Memory B cell (primary cell): Measurements from ENCODE around the gene FAM53B.

Experiments
- ATAC-seq: fragments of 150-1000 bp; cut with Tn5 transposase; 2 replicates; pipeline ENCODE4 v1.10.0; 2021; ENCODE audit warnings: low read depth, mild to moderate bottlenecking, moderate library complexity
- DNase-seq, 2 donors: peaks; one replicate each; pipeline ENCODE4 v3.0.0; 2022; ENCODE audit warnings: low spot score in 2 of 2
- H3K27ac Mint-ChIP-seq: one replicate; pipeline ENCODE4 v1.8.0; 2022; ENCODE audit warnings: mild to moderate bottlenecking, moderate library complexity, mixed read lengths
- H3K27me3 Mint-ChIP-seq: one replicate; pipeline ENCODE4 v1.8.0; 2022; ENCODE audit warnings: mixed read lengths
- H3K36me3 Mint-ChIP-seq: one replicate; pipeline ENCODE4 v1.8.0; 2022; ENCODE audit warnings: mild to moderate bottlenecking, mixed read lengths
- H3K4me1 Mint-ChIP-seq: one replicate; pipeline ENCODE4 v1.8.0; 2022; ENCODE audit warnings: mixed read lengths
- H3K4me3 Mint-ChIP-seq: one replicate; pipeline ENCODE4 v1.8.0; 2022; ENCODE audit warnings: mild to moderate bottlenecking, moderate library complexity, mixed read lengths
- H3K9me3 Mint-ChIP-seq: one replicate; pipeline ENCODE4 v1.8.0; 2022; ENCODE audit warnings: mixed read lengths

FAM53B gene

GRCh38 chr10:124703778-124704427 lies 40.3 kb downstream of the FAM53B start:
- ATAC-seq: peak; percentile 45
- Mint-ChIP-seq H3K9me3 (no peaks in the 10 kb centered on the region), H3K36me3 (peaks cover 23% of the 10 kb centered on the region), H3K27ac (peak overlapping the region; percentile 95), H3K4me1 (peaks cover 77% of the 10 kb centered on the region), H3K27me3 (no peaks in the 10 kb centered on the region), H3K4me3 (peak overlapping the region; percentile 73)
- no peak for DNase-seq

GRCh38 chr10:124703372-124703771 lies 40.8 kb downstream of the FAM53B start:
- no peak for ATAC-seq
- Mint-ChIP-seq H3K36me3 (peaks cover 23% of the 10 kb centered on the region), H3K4me3 (peak overlapping the region; percentile 35), H3K27ac (peak overlapping the region; percentile 95), H3K4me1 (peaks cover 82% of the 10 kb centered on the region), H3K27me3 (no peaks in the 10 kb centered on the region), H3K9me3 (no peaks in the 10 kb centered on the region)
- DNase-seq: no peak

GRCh38 chr10:124701881-124702656 lies 42.1 kb downstream of the FAM53B start:
- no peaks in the 10 kb centered on the region for H3K9me3 Mint-ChIP-seq
- H3K4me3 Mint-ChIP-seq: peak overlapping the region; percentile 62
- H3K36me3 Mint-ChIP-seq: peaks cover 22% of the 10 kb centered on the region
- ATAC-seq (peak; percentile 14), DNase-seq (no peak)
- peaks cover 85% of the 10 kb centered on the region for H3K4me1 Mint-ChIP-seq
- H3K27ac Mint-ChIP-seq: peak overlapping the region; percentile 95
- H3K27me3 Mint-ChIP-seq: no peaks in the 10 kb centered on the region

- H3K27ac Mint-ChIP-seq: peak overlapping the region; percentile 95
- H3K4me1 Mint-ChIP-seq: peaks cover 89% of the 10 kb centered on the region
- H3K9me3 Mint-ChIP-seq: no peaks in the 10 kb centered on the region
- no peak for DNase-seq
- H3K4me3 Mint-ChIP-seq: peak overlapping the region; percentile 66
- no peak for ATAC-seq
- H3K36me3 Mint-ChIP-seq: peaks cover 19% of the 10 kb centered on the region
- no peaks in the 10 kb centered on the region for H3K27me3 Mint-ChIP-seq
These were observed 42.7 kb downstream of the FAM53B start for GRCh38 chr10:124701435-124701834.

- Mint-ChIP-seq H3K4me1 (peaks cover 89% of the 10 kb centered on the region), H3K27me3 (no peaks in the 10 kb centered on the region), H3K4me3 (peak overlapping the region; percentile 66), H3K27ac (peak overlapping the region; percentile 95), H3K36me3 (peaks cover 15% of the 10 kb centered on the region), H3K9me3 (no peaks in the 10 kb centered on the region)
- no peak for ATAC-seq
- no peak for DNase-seq
These were observed 43.2 kb downstream of the FAM53B start for GRCh38 chr10:124701038-124701365.

- Mint-ChIP-seq H3K27ac (peak overlapping the region; percentile 95), H3K4me3 (peak overlapping the region; percentile 66), H3K4me1 (peaks cover 85% of the 10 kb centered on the region), H3K36me3 (peaks cover 15% of the 10 kb centered on the region), H3K27me3 (no peaks in the 10 kb centered on the region), H3K9me3 (no peaks in the 10 kb centered on the region)
- ATAC-seq (peak; percentile 26), DNase-seq (no peak)
These were observed 43.7 kb downstream of the FAM53B start for GRCh38 chr10:124700293-124701037.

- ATAC-seq (no peak), DNase-seq (no peak)
- Mint-ChIP-seq H3K4me3 (peak overlapping the region; percentile 66), H3K36me3 (peaks cover 20% of the 10 kb centered on the region), H3K9me3 (no peaks in the 10 kb centered on the region), H3K4me1 (peaks cover 83% of the 10 kb centered on the region), H3K27ac (peak overlapping the region; percentile 95), H3K27me3 (no peaks in the 10 kb centered on the region)
These were observed 44.5 kb downstream of the FAM53B start for GRCh38 chr10:124699471-124700292.

- peak overlapping the region; percentile 27 for H3K4me3 Mint-ChIP-seq
- H3K27me3 Mint-ChIP-seq: no peaks in the 10 kb centered on the region
- H3K9me3 Mint-ChIP-seq: no peaks in the 10 kb centered on the region
- H3K4me1 Mint-ChIP-seq: peaks cover 77% of the 10 kb centered on the region
- no peak for DNase-seq
- peaks cover 15% of the 10 kb centered on the region for H3K36me3 Mint-ChIP-seq
- peak overlapping the region; percentile 95 for H3K27ac Mint-ChIP-seq
- no peak for ATAC-seq
These were observed 45.4 kb downstream of the FAM53B start for GRCh38 chr10:124698545-124699469.

- Mint-ChIP-seq H3K4me1 (peaks cover 75% of the 10 kb centered on the region), H3K27me3 (no peaks in the 10 kb centered on the region), H3K9me3 (no peaks in the 10 kb centered on the region), H3K27ac (peak overlapping the region; percentile 95), H3K4me3 (peak overlapping the region; percentile 27), H3K36me3 (peaks cover 16% of the 10 kb centered on the region)
- ATAC-seq (peak; percentile 64), DNase-seq (peak; percentile 29 to 31)
These were observed 46.2 kb downstream of the FAM53B start for GRCh38 chr10:124697837-124698544.

GRCh38 chr10:124697443-124697836 lies 46.7 kb downstream of the FAM53B start:
- Mint-ChIP-seq H3K36me3 (peaks cover 16% of the 10 kb centered on the region), H3K27ac (peak overlapping the region; percentile 95), H3K4me1 (peaks cover 70% of the 10 kb centered on the region), H3K27me3 (no peaks in the 10 kb centered on the region), H3K4me3 (peak overlapping the region; percentile 59), H3K9me3 (no peaks in the 10 kb centered on the region)
- no peak for DNase-seq
- ATAC-seq: no peak

GRCh38 chr10:124696446-124697392 lies 47.5 kb downstream of the FAM53B start:
- peaks cover 65% of the 10 kb centered on the region for H3K4me1 Mint-ChIP-seq
- ATAC-seq (peak; percentile 62), DNase-seq (peak in 1 of 2 donors; percentile 28)
- H3K9me3 Mint-ChIP-seq: no peaks in the 10 kb centered on the region
- no peaks in the 10 kb centered on the region for H3K27me3 Mint-ChIP-seq
- peak overlapping the region; percentile 95 for H3K27ac Mint-ChIP-seq
- peak overlapping the region; percentile 59 for H3K4me3 Mint-ChIP-seq
- peaks cover 16% of the 10 kb centered on the region for H3K36me3 Mint-ChIP-seq
